Posterior vena cava (tissue), 2 donors: ENCODE measurements around the gene PAX5. TPM values are rescaled to one million over a fixed set of nuclear protein-coding genes. Genes with fewer than 3 reads are reported as not detected.
A peak's percentile ranks its signal among the peaks of the same experiment; 100 is the strongest.

ENCODE experiments used
- DNase-seq: peaks from one replicate; pipeline ENCODE4 v3.0.0-alpha.2; 2020; ENCODE audit warnings: low spot score
- intact Hi-C, 2 donors: fragments of 100-400 bp; cut with DNase I; formaldehyde crosslinking; loops; one replicate each; pipeline versions ENCODE4 v1.14.1 to v1.14.2; 2022 to 2023
- total RNA-seq, 2 donors: library from RNA; stranded (reverse); fragmentation: NEBNext Ultra II Directional; extraction: Animal tissue kit (Norgen Biotek cat#: 25700); gene quantifications; one replicate each; pipeline ENCODE4 v1.2.1, GENCODE V29; 2021
- donor health status: DM: yes; HTN: yes; CAD: no.
- donor health status: DM: yes; HTN: yes; CAD: no.

Gene PAX5
- total RNA-seq, 2 donors from 2014 or later: 0.46 to 0.67 TPM

GRCh38 chr9:37026931-37027581, 7.0 kb downstream of the PAX5 start:
- intact Hi-C loops: no loop called here
- peak; percentile 77 for DNase-seq

- intact Hi-C loops: no loop called here
- peak; percentile 77 for DNase-seq
Measured at GRCh38 chr9:37026113-37026930, 7.7 kb downstream of the PAX5 start.

DNA sequence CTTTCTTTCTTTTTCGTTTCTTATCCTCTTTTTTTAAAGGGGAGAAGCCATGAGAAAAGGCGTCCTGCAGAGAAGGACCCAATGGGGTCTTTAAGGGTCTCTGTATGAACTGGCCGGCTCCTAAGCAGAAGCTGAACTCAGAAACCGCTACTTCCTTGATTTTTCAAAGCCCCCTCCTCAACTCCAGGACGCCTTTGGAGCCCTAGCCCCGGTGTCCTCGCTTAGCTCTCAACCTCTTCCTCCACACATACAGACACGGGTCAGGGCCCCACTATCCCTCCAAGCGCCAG, 8.3 kb downstream of the PAX5 start:
- intact Hi-C loops: no loop called here
- DNase-seq: peak; percentile 49

DNA sequence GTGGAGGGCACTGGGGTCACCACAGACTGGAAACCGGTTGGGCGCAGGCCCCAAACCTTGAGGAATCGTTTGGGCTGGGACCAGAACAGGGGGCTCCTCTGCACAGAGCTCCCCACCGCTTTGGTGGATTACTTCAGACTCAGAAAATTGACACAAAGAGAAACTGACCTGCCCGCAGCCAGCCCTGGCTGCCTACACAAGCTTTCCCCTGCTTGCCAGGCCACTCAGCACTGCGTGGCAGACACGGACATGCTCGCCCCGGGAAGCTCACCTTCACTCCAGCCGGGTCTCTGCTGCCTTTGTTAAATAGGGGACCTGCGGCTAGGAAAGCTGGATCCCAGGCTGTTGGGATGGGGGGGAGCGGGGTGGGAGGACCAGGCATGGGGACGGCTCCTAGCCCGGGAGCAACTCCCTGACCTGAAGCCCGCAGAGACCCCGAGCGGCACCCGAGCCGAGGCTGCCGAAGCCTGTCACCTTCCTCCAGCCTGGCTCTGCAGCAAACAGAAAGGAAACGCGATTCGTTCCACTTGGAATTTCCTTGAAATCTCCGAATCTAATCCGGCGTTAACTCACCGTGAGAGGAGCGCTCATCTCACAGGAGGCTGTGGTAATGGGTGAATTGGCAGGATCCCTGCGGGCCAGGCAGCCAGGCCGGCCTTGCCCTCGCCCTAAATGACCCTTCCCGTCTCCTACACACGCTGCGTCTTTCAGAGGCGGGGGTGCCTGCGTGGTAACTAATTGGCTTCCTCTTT, 8.8 kb downstream of the PAX5 start:
- peak; percentile 74 for DNase-seq
- intact Hi-C loops: no loop called here

DNA sequence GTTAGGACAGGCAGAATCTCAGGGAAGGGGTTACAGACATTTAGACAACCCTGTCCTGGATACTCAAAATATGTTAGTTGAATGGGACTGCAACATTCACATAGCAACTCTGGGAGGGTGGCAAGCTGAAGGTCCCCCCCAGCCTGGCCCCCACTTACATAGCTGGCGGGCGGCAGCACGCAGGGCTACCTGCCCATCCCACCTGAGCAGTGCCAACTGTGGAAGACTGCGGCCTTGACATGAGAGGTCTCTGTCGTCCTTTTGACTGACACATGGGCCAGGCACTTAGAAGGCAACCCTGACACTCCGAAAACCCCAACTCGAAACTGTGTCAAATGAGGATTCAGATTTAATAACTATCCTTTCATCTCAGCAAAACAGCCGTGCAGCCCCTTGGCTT, 16.5 kb downstream of the PAX5 start:
- peak; percentile 61 for DNase-seq
- intact Hi-C loops: no loop called here

- DNase-seq: no peak
- intact Hi-C loops: no loop called here
Measured at GRCh38 chr9:37011530-37011929, 22.5 kb downstream of the PAX5 start.

DNA sequence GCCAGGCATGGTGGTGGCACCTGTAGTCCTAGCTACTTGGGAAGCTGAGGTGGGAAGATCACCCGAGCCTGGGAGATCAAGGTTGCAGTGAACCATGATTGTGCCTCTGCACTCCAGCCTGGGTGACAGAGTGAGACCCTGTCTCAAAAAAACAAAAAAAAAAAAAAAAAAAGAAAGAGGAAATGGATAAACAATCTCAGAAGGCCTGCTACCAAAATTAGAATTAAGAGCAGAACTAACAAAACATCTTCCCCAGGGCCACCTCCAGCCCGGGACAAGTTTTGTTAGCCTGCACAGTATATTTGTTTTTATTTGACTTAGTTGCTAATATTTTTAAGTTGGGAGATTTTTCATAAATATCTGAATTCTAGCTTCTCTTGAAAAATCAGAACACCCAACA, 23.1 kb downstream of the PAX5 start:
- intact Hi-C loops: no loop called here
- DNase-seq: no peak

DNA sequence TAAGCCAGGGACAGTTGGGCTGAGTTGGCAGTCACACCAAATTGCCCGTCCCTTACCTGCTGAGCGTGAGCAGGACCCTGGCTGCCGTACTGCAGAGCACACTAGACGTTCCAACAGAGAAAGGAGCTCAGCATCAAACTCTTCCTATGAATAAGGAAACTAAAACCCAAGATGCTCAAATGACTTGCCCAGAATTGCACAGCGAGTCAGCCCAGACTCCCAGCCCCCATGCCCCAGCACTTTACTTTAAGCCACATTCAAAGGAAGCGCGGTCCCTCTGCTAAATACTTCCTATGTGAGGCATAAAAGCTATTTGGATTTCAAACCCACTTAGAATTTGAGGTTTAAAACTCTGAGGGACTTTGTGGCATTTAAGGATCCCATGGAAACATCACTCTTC, 23.9 kb downstream of the PAX5 start:
- peak; percentile 40 for DNase-seq
- intact Hi-C loops: no loop called here

DNA sequence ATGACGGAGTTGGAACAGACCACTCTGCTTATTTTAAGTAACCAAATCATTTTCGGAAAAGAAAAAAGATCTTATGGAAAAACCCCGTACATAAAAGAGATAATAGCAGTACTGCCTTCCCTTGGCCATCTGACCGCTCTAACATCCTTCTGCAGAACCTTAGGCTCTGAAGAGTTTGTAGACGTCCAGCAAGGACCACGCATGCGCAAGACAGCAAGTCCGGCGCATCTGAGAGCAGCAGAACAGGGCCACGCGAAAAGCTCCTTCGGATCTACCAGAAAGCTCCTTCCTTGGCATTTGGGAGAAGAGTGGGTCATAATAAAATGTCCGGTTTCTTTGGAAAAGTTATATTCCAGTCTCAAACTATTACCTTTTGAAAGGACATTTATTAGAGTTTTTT, 26.8 kb downstream of the PAX5 start:
- intact Hi-C loops: no loop called here
- no peak for DNase-seq

GRCh38 chr9:37005517-37006140, 28.4 kb downstream of the PAX5 start:
- intact Hi-C loops: no loop called here
- no peak for DNase-seq

GRCh38 chr9:37004424-37004935, 29.6 kb downstream of the PAX5 start:
- DNase-seq: no peak
- intact Hi-C loops: no loop called here

DNA sequence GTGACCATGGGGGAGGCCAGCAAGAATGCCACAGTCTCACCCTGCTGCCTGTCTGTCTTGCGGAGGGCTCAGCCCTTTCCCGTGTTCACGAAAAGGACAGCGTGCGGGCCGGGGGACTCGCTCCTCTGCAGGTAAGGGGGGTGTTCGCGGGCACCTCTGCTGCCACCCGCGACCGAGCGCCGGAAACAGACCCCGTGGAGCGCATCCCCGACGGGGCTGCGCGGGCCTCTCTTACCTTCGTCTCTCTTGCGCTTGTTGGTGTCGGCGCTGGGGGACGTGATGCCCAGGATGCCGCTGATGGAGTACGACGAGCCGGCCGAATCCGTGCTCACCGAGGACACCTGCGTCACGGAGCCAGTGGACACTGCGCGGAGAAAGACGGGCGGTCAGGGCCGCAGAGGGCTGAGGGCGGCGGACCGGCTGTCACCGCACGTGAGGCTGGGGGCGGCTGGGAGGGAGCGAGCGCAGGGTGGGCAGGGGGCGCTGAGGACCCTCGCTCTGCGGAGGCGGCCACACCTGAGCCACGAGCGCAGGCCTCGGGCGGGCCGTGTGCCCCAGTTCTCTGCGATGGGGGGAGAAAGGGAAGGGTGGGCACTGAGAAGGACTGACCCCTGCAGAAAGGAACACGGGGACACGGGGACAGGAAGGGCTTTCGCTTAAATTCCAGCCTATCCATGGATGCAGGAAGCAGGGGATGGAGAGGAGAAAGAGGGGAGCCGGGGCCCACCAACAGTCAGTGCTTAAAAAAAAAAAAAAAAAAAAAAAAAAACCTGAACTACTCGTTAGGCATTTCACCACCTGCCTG, 31.5 kb downstream of the PAX5 start:
- intact Hi-C loops: no loop called here
- DNase-seq: peak; percentile 73

- intact Hi-C loops: no loop called here
- DNase-seq: peak; percentile 43
Measured at GRCh38 chr9:37002036-37002412, 32.0 kb downstream of the PAX5 start.

GRCh38 chr9:37001459-37001858, 32.6 kb downstream of the PAX5 start:
- intact Hi-C loops: no loop called here
- no peak for DNase-seq

- intact Hi-C loops: no loop called here
- peak; percentile 53 for DNase-seq
Measured at GRCh38 chr9:36999728-37000333, 34.2 kb downstream of the PAX5 start.

DNA sequence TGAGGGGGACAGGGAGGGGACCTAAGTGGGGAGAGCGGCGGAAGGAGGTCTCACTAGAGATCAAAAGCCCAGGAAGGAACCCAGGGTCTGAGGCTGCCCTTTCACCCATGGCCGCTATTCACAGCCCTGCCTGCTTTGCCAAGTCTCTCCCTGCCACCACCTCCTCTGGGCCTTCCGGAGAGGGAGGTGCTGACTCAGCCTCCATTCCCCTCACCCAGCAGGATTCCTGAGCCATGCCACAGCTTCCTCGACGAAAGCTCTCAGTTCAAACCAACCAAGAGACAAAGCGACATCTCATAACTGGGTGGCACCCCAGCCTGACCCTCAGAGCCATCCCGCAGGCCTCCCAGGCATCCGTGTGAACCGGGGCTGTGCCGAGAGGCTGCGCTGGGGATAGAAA, 36.7 kb downstream of the PAX5 start:
- intact Hi-C loops: no loop called here
- no peak for DNase-seq

DNA sequence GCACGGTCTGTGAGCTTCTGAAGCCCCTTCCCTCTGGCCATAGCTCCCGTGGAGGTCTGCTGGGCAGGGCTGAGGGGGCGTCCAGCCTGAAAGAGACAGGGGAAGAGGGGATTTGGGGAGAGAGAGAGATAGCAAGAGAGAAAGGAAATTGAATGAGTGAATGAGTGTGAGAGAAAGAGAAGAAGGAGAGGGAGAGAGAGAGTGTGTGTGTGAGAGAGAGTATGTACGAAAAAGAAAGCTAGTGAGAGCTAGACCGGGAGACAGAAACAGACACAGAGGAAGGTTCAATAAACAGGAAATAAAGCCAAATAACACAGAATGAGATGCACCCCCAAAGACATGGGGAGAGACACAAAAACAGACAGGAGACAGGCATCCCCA, 37.4 kb downstream of the PAX5 start:
- intact Hi-C loops: no loop called here
- peak; percentile 62 for DNase-seq

DNA sequence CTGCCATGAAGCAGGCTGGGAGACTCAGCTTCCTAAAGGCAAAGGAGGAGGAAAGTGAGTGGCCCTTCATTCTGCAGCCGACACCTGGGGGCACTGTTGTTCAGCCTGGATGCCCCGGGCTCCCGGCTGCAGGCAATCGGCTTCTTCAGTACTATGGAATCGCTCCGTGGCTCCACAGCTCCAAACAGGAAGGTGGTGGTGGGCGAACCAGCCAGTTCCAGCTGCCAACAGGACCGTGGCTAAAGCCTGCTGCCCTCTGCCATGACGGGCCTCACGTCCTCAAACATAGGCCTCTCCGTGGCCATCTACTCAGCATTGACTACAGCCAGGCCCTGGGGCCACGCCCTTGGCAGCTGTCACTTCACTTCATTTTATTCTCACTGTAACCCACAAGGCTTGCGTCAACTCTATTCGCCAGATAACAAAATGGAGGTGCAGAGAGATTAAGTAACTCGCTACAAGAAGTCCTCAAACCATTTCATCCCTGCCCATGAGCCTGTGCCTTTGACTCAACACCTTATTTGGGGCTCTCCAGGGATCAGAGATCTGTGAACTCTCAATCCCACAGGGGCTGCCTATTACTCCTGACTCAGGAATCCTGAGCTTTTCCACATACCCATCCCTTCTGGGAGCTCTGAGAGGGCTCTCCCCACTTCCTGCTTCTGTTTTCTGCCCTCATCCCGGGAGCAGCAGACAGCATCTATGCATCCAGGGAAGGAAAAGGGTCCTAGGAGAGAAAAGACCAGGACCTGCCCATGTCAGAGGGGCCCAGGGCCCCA, 38.0 kb downstream of the PAX5 start:
- DNase-seq: peak; percentile 79
- intact Hi-C loops: no loop called here
